Liver (tissue), 9 donors: ENCODE measurements around the gene CREB3L2. TPM values are rescaled to one million over a fixed set of nuclear protein-coding genes. Genes with fewer than 3 reads are reported as not detected.

Source experiments
- DNase-seq: peaks from one replicate; pipeline ENCODE4 v3.0.0-alpha.2; 2017; ENCODE audit warnings: low spot score
- H3K27ac ChIP-seq, 2 donors: one replicate each; pipeline ENCODE4 v1.7.0; 2013; ENCODE audit warnings: inconsistent platforms in 2 of 2, low read length in 2 of 2, control low read depth in 1 of 2, low read depth in 1 of 2, mild to moderate bottlenecking in 1 of 2
- H3K27me3 ChIP-seq, 4 donors: one replicate each; pipeline versions ENCODE4 v1.6.1 to v1.7.0; 2013; ENCODE audit warnings: low read length in 3 of 4, inconsistent platforms in 1 of 4, mild to moderate bottlenecking in 1 of 4, moderate library complexity in 1 of 4; ENCODE audit not compliant: control insufficient read depth in 4 of 4, insufficient read depth in 4 of 4
- H3K36me3 ChIP-seq, 4 donors: one replicate each; pipeline versions ENCODE4 v1.6.1 to v1.7.0; 2013; ENCODE audit warnings: low read length in 3 of 4, mild to moderate bottlenecking in 3 of 4, low read depth in 1 of 4, moderate library complexity in 1 of 4; ENCODE audit not compliant: control insufficient read depth in 4 of 4, insufficient read depth in 3 of 4
- H3K4me1 ChIP-seq, 4 donors: one replicate each; pipeline versions ENCODE4 v1.6.1 to v1.7.0; 2013; ENCODE audit warnings: low read length in 3 of 4, mild to moderate bottlenecking in 3 of 4, moderate library complexity in 1 of 4; ENCODE audit not compliant: control insufficient read depth in 4 of 4, insufficient read depth in 4 of 4
- H3K4me3 ChIP-seq, 3 donors: one replicate each; pipeline versions ENCODE4 v1.6.1 to v1.7.0; 2013; ENCODE audit warnings: low read length in 3 of 3, control low read depth in 1 of 3, low read depth in 1 of 3, mild to moderate bottlenecking in 1 of 3
- H3K9ac ChIP-seq, 2 donors: one replicate each; pipeline ENCODE4 v1.7.0; 2013; ENCODE audit warnings: low read length in 2 of 2, mild to moderate bottlenecking in 2 of 2, moderate library complexity in 2 of 2, control low read depth in 1 of 2, low read depth in 1 of 2
- H3K9me3 ChIP-seq, 4 donors: one replicate each; pipeline versions ENCODE4 v1.6.1 to v1.7.0; 2013; ENCODE audit warnings: low read length in 3 of 4; ENCODE audit not compliant: control insufficient read depth in 4 of 4
- EGR1 ChIP-seq, 2 donors: IDR thresholded peaks; 2 replicates each; pipeline ENCODE4 v1.6.1; 2016 to 2018; ENCODE audit warnings: antibody characterized with exemption in 2 of 2, low read depth in 2 of 2
- FOXA1 ChIP-seq: IDR thresholded peaks from 2 replicates; pipeline ENCODE4 v1.6.1; 2016; ENCODE audit warnings: antibody characterized with exemption
- FOXA2 ChIP-seq: IDR thresholded peaks from 2 replicates; pipeline ENCODE4 v1.6.1; 2016; ENCODE audit warnings: antibody characterized with exemption
- HNF4G ChIP-seq: IDR thresholded peaks from 2 replicates; pipeline ENCODE4 v1.6.1; 2016; ENCODE audit warnings: antibody characterized with exemption
- JUND ChIP-seq, 2 donors: IDR thresholded peaks; 2 replicates each; pipeline ENCODE4 v1.6.1; 2016; ENCODE audit warnings: antibody characterized with exemption in 2 of 2
- NR2F2 ChIP-seq: IDR thresholded peaks from 2 replicates; pipeline ENCODE4 v1.6.1; 2016; ENCODE audit warnings: antibody characterized with exemption
- RAD21 ChIP-seq, 2 donors: IDR thresholded peaks; 2 replicates each; pipeline ENCODE4 v1.6.1; 2016; ENCODE audit warnings: antibody characterized with exemption in 2 of 2, mild to moderate bottlenecking in 2 of 2
- RXRA ChIP-seq, 2 donors: IDR thresholded peaks; 2 replicates each; pipeline ENCODE4 v1.6.1; 2017 to 2018; ENCODE audit warnings: antibody characterized with exemption in 2 of 2, mild to moderate bottlenecking in 1 of 2
- SP1 ChIP-seq: IDR thresholded peaks from 2 replicates; pipeline ENCODE4 v1.6.1; 2018; ENCODE audit warnings: antibody characterized with exemption, mild to moderate bottlenecking
- YY1 ChIP-seq: IDR thresholded peaks from 2 replicates; pipeline ENCODE4 v1.6.1; 2016; ENCODE audit warnings: antibody characterized with exemption, mild to moderate bottlenecking
- WGBS: extraction: QIAGEN DNeasy Blood & Tissue Kit; methylation state at CpG from one replicate; pipeline ENCODE4 v1.1.7; 2013; 5-methylcytosine and 5-hydroxymethylcytosine counted together
- polyA plus RNA-seq, 2 donors: library from polyadenylated mRNA; stranded (reverse) in 1 of 2; unstranded in 1 of 2; fragments of 200-250 nt in 1 of 2; fragments of >200 nt in 1 of 2; fragmentation: Nextera tagmentation in 1 of 2; extraction: Ambion mirVana in 1 of 2; gene quantifications; one replicate each; pipeline versions ENCODE4 v1.2.1 to v1.2.3, GENCODE V29; 2013 to 2015
- total RNA-seq, 2 donors: library from RNA; depleted of rRNA; stranded (reverse); fragments of >200 nt; gene quantifications; one replicate each; pipeline ENCODE4 v1.2.3, GENCODE V29; 2014
- TF ChIP-seq, protein P1 (sequence below): IDR thresholded peaks from 2 replicates; pipeline ENCODE4 v1.6.1; 2016; ENCODE audit warnings: antibody characterized with exemption
- TF ChIP-seq, protein P2 (sequence below): IDR thresholded peaks from 2 replicates; pipeline ENCODE4 v1.6.1; 2016; ENCODE audit warnings: antibody characterized with exemption
- TF ChIP-seq, protein P3 (sequence below): fragments of 150-350 bp; IDR thresholded peaks from 2 replicates; pipeline ENCODE4 v1.5.1; 2017; ENCODE audit warnings: improper control_type of control experiment, low read depth, low read length; ENCODE audit not compliant: missing input control
- TF ChIP-seq, protein P4 (sequence below): IDR thresholded peaks from 2 replicates; pipeline ENCODE4 v1.6.1; 2016; ENCODE audit warnings: antibody characterized with exemption
- donor health status: healthy.
- donor health status: healthy.
- donor health status: healthy.
- donor health status: healthy.
- donor health status: healthy.

The CREB3L2 gene
- total and polyA plus RNA-seq, 4 donors: 6.7 to 16.6 (median 9.9) TPM

DNA sequence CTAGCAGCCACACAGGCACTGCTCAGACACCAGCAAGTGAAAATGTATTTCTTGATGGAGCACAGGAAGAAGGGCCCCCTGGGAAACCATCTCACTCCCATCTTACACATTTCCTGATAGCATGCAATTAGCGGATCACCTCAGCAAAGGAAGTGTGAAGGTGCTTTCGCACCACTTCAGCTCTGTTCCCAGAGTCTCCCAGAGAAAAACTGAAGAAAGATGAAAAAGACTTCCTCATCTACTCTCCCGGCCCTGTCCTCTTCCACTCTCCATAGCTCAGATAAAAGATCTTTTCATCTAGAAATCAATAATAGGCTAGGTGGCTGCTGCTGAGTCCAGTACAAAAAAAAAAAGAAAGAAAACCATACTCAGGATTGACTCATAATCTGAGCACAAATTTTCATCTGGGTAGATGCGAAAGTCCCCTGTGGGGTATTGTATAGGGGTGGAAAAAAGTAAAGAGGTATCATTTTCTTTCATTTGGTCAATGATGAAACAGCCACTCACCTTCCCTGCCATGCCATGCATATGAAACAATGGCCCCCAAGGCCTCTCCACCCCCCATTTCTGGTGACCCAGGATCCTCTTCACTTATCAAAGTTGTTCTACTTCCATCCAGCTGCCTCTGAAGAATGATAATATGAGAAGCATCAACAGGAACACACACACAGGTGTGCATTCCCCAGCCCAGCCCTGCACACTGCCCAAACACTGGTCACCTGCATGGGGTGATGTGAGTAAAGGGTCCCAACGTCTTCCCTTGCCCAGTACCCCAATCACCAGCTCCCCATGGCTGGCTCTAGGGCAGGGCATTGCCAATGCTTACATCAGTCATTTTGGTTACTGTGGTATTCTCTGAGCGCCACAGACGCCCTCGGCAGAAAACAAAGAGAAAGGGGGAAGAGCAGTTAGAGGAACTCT lies 106.3 kb downstream of the CREB3L2 start:
- Histone ChIP-seq H3K4me1 (peaks cover 0 to 10% (median 2%) of the 10 kb centered on the region in 4 donors), H3K4me3 (no peak overlapping the region), H3K9ac (no peak overlapping the region), H3K27me3 (no peaks in the 10 kb centered on the region), H3K27ac (no peak overlapping the region), H3K36me3 (peaks cover 2 to 42% (median 25%) of the 10 kb centered on the region in 4 donors), H3K9me3 (no peaks in the 10 kb centered on the region)
- TF ChIP-seq RXRA (IDR thresholded peaks at IDR 0.05) (no peak), SP1 (no peak), YY1 (no peak)
- TF ChIP-seq, protein P1, sequence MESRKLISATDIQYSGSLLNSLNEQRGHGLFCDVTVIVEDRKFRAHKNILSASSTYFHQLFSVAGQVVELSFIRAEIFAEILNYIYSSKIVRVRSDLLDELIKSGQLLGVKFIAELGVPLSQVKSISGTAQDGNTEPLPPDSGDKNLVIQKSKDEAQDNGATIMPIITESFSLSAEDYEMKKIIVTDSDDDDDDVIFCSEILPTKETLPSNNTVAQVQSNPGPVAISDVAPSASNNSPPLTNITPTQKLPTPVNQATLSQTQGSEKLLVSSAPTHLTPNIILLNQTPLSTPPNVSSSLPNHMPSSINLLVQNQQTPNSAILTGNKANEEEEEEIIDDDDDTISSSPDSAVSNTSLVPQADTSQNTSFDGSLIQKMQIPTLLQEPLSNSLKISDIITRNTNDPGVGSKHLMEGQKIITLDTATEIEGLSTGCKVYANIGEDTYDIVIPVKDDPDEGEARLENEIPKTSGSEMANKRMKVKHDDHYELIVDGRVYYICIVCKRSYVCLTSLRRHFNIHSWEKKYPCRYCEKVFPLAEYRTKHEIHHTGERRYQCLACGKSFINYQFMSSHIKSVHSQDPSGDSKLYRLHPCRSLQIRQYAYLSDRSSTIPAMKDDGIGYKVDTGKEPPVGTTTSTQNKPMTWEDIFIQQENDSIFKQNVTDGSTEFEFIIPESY: no peak
- WGBS: 84% methylated on average over 8 of the region's 8 CpGs
- no peak for DNase-seq

DNA sequence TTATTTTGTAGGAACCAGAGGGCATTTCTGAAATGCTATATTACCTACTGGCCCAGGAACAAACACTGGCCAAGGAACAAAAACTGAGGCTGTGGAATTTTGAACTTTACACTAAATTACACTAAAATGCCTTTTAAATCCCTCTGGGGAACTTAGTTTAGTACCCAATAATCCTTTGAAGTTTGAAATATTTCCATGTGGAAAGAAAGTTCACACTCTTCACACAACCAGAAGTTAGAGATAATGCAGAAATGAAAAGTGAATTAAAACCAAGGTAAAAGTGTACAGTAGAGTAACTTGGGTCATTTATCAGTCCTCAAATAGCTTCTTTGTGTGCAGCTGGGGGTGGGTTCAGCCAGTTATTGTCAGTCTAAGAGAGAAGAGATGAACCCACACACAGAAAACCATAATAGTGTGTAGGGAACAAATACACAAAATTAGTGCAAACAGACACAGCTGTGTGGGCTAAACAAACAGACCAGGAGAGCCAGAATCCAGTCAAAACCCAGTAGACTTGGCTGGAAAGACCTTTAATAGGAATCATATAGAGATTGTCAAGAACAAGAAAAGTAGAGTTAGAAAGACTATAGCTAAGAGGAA lies 108.6 kb downstream of the CREB3L2 start:
- no peak overlapping the region for H3K9ac ChIP-seq
- H3K4me3 ChIP-seq: no peak overlapping the region
- H3K27ac ChIP-seq: no peak overlapping the region
- no peak for DNase-seq
- H3K9me3 ChIP-seq: no peaks in the 10 kb centered on the region
- TF ChIP-seq RXRA (IDR thresholded peaks at IDR 0.05) (no peak), EGR1 (IDR thresholded peaks at IDR 0.05; ENCODE audit: low read depth in 2 of 2) (no peak), NR2F2 (no peak), FOXA1 (no peak), RAD21 (IDR thresholded peaks at IDR 0.05) (no peak), SP1 (no peak), HNF4G (no peak), YY1 (no peak), FOXA2 (no peak), JUND (IDR thresholded peaks at IDR 0.05) (no peak)
- TF ChIP-seq, protein P1: no peak
- TF ChIP-seq, protein P2, sequence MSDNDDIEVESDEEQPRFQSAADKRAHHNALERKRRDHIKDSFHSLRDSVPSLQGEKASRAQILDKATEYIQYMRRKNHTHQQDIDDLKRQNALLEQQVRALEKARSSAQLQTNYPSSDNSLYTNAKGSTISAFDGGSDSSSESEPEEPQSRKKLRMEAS: no peak
- TF ChIP-seq, protein P3, sequence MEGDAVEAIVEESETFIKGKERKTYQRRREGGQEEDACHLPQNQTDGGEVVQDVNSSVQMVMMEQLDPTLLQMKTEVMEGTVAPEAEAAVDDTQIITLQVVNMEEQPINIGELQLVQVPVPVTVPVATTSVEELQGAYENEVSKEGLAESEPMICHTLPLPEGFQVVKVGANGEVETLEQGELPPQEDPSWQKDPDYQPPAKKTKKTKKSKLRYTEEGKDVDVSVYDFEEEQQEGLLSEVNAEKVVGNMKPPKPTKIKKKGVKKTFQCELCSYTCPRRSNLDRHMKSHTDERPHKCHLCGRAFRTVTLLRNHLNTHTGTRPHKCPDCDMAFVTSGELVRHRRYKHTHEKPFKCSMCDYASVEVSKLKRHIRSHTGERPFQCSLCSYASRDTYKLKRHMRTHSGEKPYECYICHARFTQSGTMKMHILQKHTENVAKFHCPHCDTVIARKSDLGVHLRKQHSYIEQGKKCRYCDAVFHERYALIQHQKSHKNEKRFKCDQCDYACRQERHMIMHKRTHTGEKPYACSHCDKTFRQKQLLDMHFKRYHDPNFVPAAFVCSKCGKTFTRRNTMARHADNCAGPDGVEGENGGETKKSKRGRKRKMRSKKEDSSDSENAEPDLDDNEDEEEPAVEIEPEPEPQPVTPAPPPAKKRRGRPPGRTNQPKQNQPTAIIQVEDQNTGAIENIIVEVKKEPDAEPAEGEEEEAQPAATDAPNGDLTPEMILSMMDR: no peak
- TF ChIP-seq, protein P4, sequence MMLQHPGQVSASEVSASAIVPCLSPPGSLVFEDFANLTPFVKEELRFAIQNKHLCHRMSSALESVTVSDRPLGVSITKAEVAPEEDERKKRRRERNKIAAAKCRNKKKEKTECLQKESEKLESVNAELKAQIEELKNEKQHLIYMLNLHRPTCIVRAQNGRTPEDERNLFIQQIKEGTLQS: no peak
- no peaks in the 10 kb centered on the region for H3K27me3 ChIP-seq
- no peaks in the 10 kb centered on the region for H3K4me1 ChIP-seq
- H3K36me3 ChIP-seq: peaks cover 2 to 46% (median 27%) of the 10 kb centered on the region in 4 donors
